HepG2 (cell line): ENCODE data around the gene CTNNA2. TPM values are rescaled to one million over a fixed set of nuclear protein-coding genes. Genes with fewer than 3 reads are reported as not detected.

Source experiments
- ATAC-seq: fragments of 200-7000 bp; cut with Tn5 transposase; 3 replicates; pipeline ENCODE4 v1.9.1; 2020; ENCODE audit warnings: mild to moderate bottlenecking, moderate library complexity
- BruUV-seq: library from RNA; stranded (reverse); fragments of 400-500 nt; replicated peaks from 2 replicates; lab custom pipeline; 2021; lab: Mats Ljungman, UMichigan
- CTCF ChIA-PET: fragments of 300-600 bp; formaldehyde crosslinking; extraction: SDS; loops from one replicate; lab custom pipeline; 2021; ENCODE audit warnings: low total read pairs, inconsistent platforms, low intra/inter-chr PET ratio; lab: Yijun Ruan, JAX
- POLR2A ChIA-PET: fragments of 350-600 bp; sonication (Branson Sonifier 250); formaldehyde crosslinking; loops from one replicate; lab custom pipeline; 2020; ENCODE audit warnings: antibody characterized with exemption, inconsistent platforms; lab: Yijun Ruan, JAX
- DNase-seq: peaks from one replicate; pipeline ENCODE4 v3.0.0-alpha.2; 2015; ENCODE audit warnings: low spot score
- FAIRE-seq: peaks from 3 replicates; lab custom pipeline; 2011; peaks lifted over from hg19 to GRCh38; lab: Jason Lieb, UNC
- H2AFZ ChIP-seq: one replicate; pipeline ENCODE4 v1.6.1; 2011; ENCODE audit warnings: low read length, inconsistent platforms
- H3K27ac ChIP-seq: fragments of 300-600 bp; 3 replicates; pipeline ENCODE4 v1.8.0; 2011; ENCODE audit warnings: mixed run types, mild to moderate bottlenecking, mixed read lengths, low read length, inconsistent platforms; ENCODE audit not compliant: insufficient read depth; ENCODE audit errors: extremely low read length
- H3K27me3 ChIP-seq, 2 experiments: fragments of 200-600 bp in 1 of 2; 2 replicates in 1 of 2; 3 replicates in 1 of 2; pipeline versions ENCODE4 v1.6.0 to v1.8.0; 2011; ENCODE audit warnings: low read length in 2 of 2, mild to moderate bottlenecking in 2 of 2, moderate library complexity in 2 of 2, inconsistent platforms in 1 of 2; ENCODE audit not compliant: insufficient read depth in 2 of 2, control insufficient read depth in 1 of 2
- H3K36me3 ChIP-seq, 2 experiments: fragments of 200-600 bp in 1 of 2; replicated peaks in 1 of 2; 2 replicates in 1 of 2; 3 replicates in 1 of 2; pipeline versions ENCODE4 v1.5.1 to v1.8.0; 2011; ENCODE audit warnings: low read length in 2 of 2, inconsistent platforms in 1 of 2; ENCODE audit not compliant: insufficient read depth in 2 of 2, control insufficient read depth in 1 of 2
- H3K4me1 ChIP-seq: 2 replicates; pipeline ENCODE4 v1.5.1; 2012; ENCODE audit warnings: low read length, inconsistent platforms; ENCODE audit not compliant: insufficient read depth
- H3K4me2 ChIP-seq: 2 replicates; pipeline ENCODE4 v1.6.0; 2011; ENCODE audit warnings: low read depth, low read length, inconsistent platforms
- H3K4me3 ChIP-seq, 3 experiments: fragments of 200-600 bp in 1 of 3; sonication (generic), shearing (Covaris generic) in 1 of 3; replicated peaks in 1 of 3; 2 replicates each; pipeline ENCODE4 v1.5.1; 2011 to 2016; ENCODE audit warnings: low read length in 3 of 3, inconsistent platforms in 2 of 3, low read depth in 2 of 3, mild to moderate bottlenecking in 2 of 3, control low read depth in 1 of 3, mixed read lengths in 1 of 3; ENCODE audit not compliant: insufficient read depth in 1 of 3
- H3K79me2 ChIP-seq: one replicate; pipeline ENCODE4 v1.6.1; 2011; ENCODE audit warnings: low read length, inconsistent platforms; ENCODE audit not compliant: insufficient read depth
- H3K9ac ChIP-seq: 2 replicates; pipeline ENCODE4 v1.6.0; 2011; ENCODE audit warnings: mild to moderate bottlenecking, low read depth, low read length, inconsistent platforms; ENCODE audit not compliant: insufficient read depth
- H3K9me3 ChIP-seq: 2 replicates; pipeline ENCODE4 v1.5.1; 2012; ENCODE audit warnings: mild to moderate bottlenecking, low read length
- H4K20me1 ChIP-seq: 2 replicates; pipeline ENCODE4 v1.6.0; 2011; ENCODE audit warnings: inconsistent platforms, mild to moderate bottlenecking, low read length, moderate library complexity; ENCODE audit not compliant: insufficient read depth
- NFE2L2 ChIP-seq: fragments of 150-350 bp; IDR thresholded peaks from 2 replicates; pipeline ENCODE4 v1.6.1; 2014; ENCODE audit warnings: low read length
- ONECUT2 ChIP-seq: sonication (generic); formaldehyde crosslinking; IDR thresholded peaks from 2 replicates; pipeline ENCODE4 v1.4.0; 2020; ENCODE audit warnings: missing genetic modification reagents
- PHF5A ChIP-seq: IDR thresholded peaks from one replicate; pipeline ENCODE4 v1.6.1; 2018; ENCODE audit warnings: low read depth, missing genetic modification reagents; ENCODE audit not compliant: unreplicated experiment
- SALL2 ChIP-seq: sonication (generic); formaldehyde crosslinking; IDR thresholded peaks from 2 replicates; pipeline ENCODE4 v1.8.1; 2023; ENCODE audit warnings: mild to moderate bottlenecking, missing genetic modification reagents, inconsistent platforms
- U2AF1 ChIP-seq: fragments of 200-400 bp; formaldehyde crosslinking; optimal IDR thresholded peaks from 2 replicates; pipeline ENCODE3; 2017; ENCODE audit warnings: mild to moderate bottlenecking, low read depth, low read length
- U2AF2 ChIP-seq: fragments of 200-400 bp; formaldehyde crosslinking; IDR thresholded peaks from 2 replicates; pipeline ENCODE4 v1.6.1; 2017; ENCODE audit warnings: low read depth, mild to moderate bottlenecking, low read length
- ZBTB21 ChIP-seq: sonication (generic); formaldehyde crosslinking; IDR thresholded peaks from 2 replicates; pipeline ENCODE4 v1.4.0; 2020; ENCODE audit warnings: missing genetic modification reagents
- ZNF44 ChIP-seq: sonication (generic); formaldehyde crosslinking; IDR thresholded peaks from 2 replicates; pipeline ENCODE4 v1.5.1; 2020; ENCODE audit warnings: mild to moderate bottlenecking, missing genetic modification reagents
- ZNF543 ChIP-seq: sonication (generic); formaldehyde crosslinking; IDR thresholded peaks from 2 replicates; pipeline ENCODE4 v1.4.0; 2020; ENCODE audit warnings: mild to moderate bottlenecking, missing genetic modification reagents
- ZNF737 ChIP-seq: sonication (generic); formaldehyde crosslinking; IDR thresholded peaks from 2 replicates; pipeline ENCODE4 v1.5.0; 2020; ENCODE audit warnings: missing genetic modification reagents, mild to moderate bottlenecking, borderline replicate concordance
- ZNF746 ChIP-seq: sonication (generic); formaldehyde crosslinking; IDR thresholded peaks from 2 replicates; pipeline ENCODE4 v1.8.0; 2022; ENCODE audit warnings: mild to moderate bottlenecking, missing genetic modification reagents
- WGBS: methylation state at CpG from one replicate; pipeline ENCODE4 v1.1.6; 2017; ENCODE audit warnings: low lambda C conversion rate; 5-methylcytosine and 5-hydroxymethylcytosine counted together
- in situ Hi-C: cut with HindIII; loops from 2 replicates; pipeline ENCODE4 v1.10.0; 2017; ENCODE audit warnings: low pct_unique_long_range_greater_than_20kb; ENCODE audit not compliant: extremely low pct_ligation_motif_present
- intact Hi-C: fragments of 100-400 bp; cut with micrococcal nuclease; formaldehyde crosslinking; loops from one replicate; pipeline ENCODE4 v1.10.0; 2022; ENCODE audit not compliant: unreplicated experiment
- polyA plus RNA-seq, 8 experiments: library from polyadenylated mRNA; depleted of rRNA in 3 of 8; stranded (reverse) in 7 of 8; unstranded in 1 of 8; fragments of >200 nt; fragmentation: Illumina TruSeq in 4 of 8; extraction: Trizol in 4 of 8; gene quantifications; 2 replicates each; pipeline versions ENCODE4 v1.2.1 to v1.2.3, GENCODE V29; 2011 to 2016; ENCODE audit warnings: low read depth in 4 of 8, missing spikeins in 1 of 8, mixed read lengths in 1 of 8; ENCODE audit not compliant: insufficient read depth in 1 of 8
- total RNA-seq, 5 experiments: library from RNA; depleted of rRNA; stranded (reverse); fragments of >200 nt; fragmentation: Illumina TruSeq; extraction: Trizol; gene quantifications; 2 replicates each; pipeline ENCODE4 v1.2.3, GENCODE V29; 2016; ENCODE audit warnings: low read depth in 1 of 5
- TF ChIP-seq, protein P1 (sequence below): sonication (generic); formaldehyde crosslinking; IDR thresholded peaks from 2 replicates; pipeline ENCODE4 v1.4.0; 2020; ENCODE audit warnings: missing genetic modification reagents
- TF ChIP-seq, protein P2 (sequence below): sonication (generic); formaldehyde crosslinking; IDR thresholded peaks from 2 replicates; pipeline ENCODE4 v1.8.0; 2022; ENCODE audit warnings: mild to moderate bottlenecking, missing genetic modification reagents; ENCODE audit not compliant: insufficient replicate concordance
- TF ChIP-seq, protein P3 (sequence below): IDR thresholded peaks from 2 replicates; pipeline ENCODE4 v1.6.1; 2012; ENCODE audit warnings: inconsistent platforms
- TF ChIP-seq, protein P4 (sequence below): sonication (generic); formaldehyde crosslinking; IDR thresholded peaks from 2 replicates; pipeline ENCODE4 v1.4.0; 2020; ENCODE audit warnings: missing genetic modification reagents

The CTNNA2 gene
- total and polyA plus RNA-seq, 2 of the 13 experiments (the other 11 are each of a cell fraction or from before 2014, with no cell fraction given) = not detected

DNA sequence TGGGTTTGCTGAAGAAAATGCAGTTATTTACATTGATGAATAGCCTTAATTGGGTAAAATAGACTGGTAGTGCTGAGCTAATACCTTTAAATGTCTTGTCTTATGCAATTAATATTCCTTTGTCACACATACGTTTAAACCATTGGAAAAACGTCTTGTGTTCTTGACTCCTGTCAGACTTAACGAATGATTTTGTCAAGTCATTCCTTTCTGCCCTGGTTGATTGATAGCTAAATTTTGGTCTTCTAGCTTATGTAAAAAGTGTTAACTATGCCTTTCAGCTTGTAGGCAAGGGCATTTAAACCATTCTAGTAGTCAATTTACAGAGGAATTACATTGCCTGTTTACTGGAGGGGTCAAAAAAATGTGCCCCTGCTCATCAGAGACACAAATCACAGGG, 897.5 kb downstream of the CTNNA2 start:
- Histone ChIP-seq H2AFZ (no peak overlapping the region), H3K4me3 (no peak overlapping the region), H3K4me1 (no peaks in the 10 kb centered on the region), H3K27me3 (no peaks in the 10 kb centered on the region), H3K79me2 (no peaks in the 10 kb centered on the region), H3K9ac (no peak overlapping the region), H4K20me1 (no peaks in the 10 kb centered on the region), H3K4me2 (no peak overlapping the region), H3K27ac (no peak overlapping the region), H3K36me3 (no peaks in the 10 kb centered on the region), H3K9me3 (peaks cover 88% of the 10 kb centered on the region)
- POLR2A ChIA-PET = no interaction called here
- no peak for ATAC-seq
- FAIRE-seq = no peak
- in situ Hi-C loops = no loop called here
- TF ChIP-seq SALL2 (CRISPR knock-in tag) (no peak), NFE2L2 (peak; percentile 80)
- intact Hi-C loops = no loop called here
- DNase-seq = no peak
- BruUV-seq = no TSS peak
- WGBS = 8% methylated on average over 3 of the region's 3 CpGs
- CTCF ChIA-PET = no interaction called here

DNA sequence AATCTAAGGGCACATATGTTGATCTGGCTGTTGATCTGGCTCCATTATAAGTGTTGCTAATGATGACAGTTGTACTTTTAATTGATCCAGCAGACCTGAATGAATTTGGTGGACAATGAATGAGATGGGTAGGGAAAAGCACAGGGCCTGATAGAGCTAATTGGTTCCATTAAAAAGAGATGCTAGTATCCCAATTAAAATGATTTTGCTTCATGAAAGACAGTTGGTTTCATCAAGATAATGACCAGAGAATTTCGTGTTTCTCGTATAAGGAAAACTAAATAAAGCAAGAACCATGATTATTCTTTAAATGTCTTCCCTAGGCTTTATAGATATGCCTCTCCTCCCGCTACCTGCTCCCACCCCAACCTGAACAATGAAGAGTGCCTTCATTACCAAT, 900.3 kb downstream of the CTNNA2 start:
- H4K20me1 ChIP-seq = no peaks in the 10 kb centered on the region
- H2AFZ ChIP-seq = no peak overlapping the region
- H3K36me3 ChIP-seq = no peaks in the 10 kb centered on the region
- 5% methylated on average over 3 of the region's 3 CpGs for WGBS
- intact Hi-C loops = no loop called here
- FAIRE-seq (no peak), DNase-seq (no peak), ATAC-seq (no peak)
- no peaks in the 10 kb centered on the region for H3K27me3 ChIP-seq
- no peak overlapping the region for H3K27ac ChIP-seq
- H3K9me3 ChIP-seq = peaks cover 78% of the 10 kb centered on the region
- in situ Hi-C loops = no loop called here
- BruUV-seq = no TSS peak
- no peak overlapping the region for H3K4me3 ChIP-seq
- ChIA-PET POLR2A (no interaction called here), CTCF (no interaction called here)
- H3K4me2 ChIP-seq = no peak overlapping the region
- no peaks in the 10 kb centered on the region for H3K4me1 ChIP-seq
- no peaks in the 10 kb centered on the region for H3K79me2 ChIP-seq
- no peak overlapping the region for H3K9ac ChIP-seq
- TF ChIP-seq ZNF737 (no peak), ONECUT2 (CRISPR knock-in tag) (no peak), PHF5A (CRISPR knock-in tag) (no peak), ZNF543 (CRISPR knock-in tag) (no peak), ZBTB21 (CRISPR knock-in tag) (no peak), ZNF44 (CRISPR knock-in tag) (no peak), U2AF2 (no peak), U2AF1 (no peak), ZNF746 (CRISPR knock-in tag) (no peak)
- TF ChIP-seq, protein P1, sequence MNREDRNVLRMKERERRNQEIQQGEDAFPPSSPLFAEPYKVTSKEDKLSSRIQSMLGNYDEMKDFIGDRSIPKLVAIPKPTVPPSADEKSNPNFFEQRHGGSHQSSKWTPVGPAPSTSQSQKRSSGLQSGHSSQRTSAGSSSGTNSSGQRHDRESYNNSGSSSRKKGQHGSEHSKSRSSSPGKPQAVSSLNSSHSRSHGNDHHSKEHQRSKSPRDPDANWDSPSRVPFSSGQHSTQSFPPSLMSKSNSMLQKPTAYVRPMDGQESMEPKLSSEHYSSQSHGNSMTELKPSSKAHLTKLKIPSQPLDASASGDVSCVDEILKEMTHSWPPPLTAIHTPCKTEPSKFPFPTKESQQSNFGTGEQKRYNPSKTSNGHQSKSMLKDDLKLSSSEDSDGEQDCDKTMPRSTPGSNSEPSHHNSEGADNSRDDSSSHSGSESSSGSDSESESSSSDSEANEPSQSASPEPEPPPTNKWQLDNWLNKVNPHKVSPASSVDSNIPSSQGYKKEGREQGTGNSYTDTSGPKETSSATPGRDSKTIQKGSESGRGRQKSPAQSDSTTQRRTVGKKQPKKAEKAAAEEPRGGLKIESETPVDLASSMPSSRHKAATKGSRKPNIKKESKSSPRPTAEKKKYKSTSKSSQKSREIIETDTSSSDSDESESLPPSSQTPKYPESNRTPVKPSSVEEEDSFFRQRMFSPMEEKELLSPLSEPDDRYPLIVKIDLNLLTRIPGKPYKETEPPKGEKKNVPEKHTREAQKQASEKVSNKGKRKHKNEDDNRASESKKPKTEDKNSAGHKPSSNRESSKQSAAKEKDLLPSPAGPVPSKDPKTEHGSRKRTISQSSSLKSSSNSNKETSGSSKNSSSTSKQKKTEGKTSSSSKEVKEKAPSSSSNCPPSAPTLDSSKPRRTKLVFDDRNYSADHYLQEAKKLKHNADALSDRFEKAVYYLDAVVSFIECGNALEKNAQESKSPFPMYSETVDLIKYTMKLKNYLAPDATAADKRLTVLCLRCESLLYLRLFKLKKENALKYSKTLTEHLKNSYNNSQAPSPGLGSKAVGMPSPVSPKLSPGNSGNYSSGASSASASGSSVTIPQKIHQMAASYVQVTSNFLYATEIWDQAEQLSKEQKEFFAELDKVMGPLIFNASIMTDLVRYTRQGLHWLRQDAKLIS = no peak
- TF ChIP-seq, protein P2, sequence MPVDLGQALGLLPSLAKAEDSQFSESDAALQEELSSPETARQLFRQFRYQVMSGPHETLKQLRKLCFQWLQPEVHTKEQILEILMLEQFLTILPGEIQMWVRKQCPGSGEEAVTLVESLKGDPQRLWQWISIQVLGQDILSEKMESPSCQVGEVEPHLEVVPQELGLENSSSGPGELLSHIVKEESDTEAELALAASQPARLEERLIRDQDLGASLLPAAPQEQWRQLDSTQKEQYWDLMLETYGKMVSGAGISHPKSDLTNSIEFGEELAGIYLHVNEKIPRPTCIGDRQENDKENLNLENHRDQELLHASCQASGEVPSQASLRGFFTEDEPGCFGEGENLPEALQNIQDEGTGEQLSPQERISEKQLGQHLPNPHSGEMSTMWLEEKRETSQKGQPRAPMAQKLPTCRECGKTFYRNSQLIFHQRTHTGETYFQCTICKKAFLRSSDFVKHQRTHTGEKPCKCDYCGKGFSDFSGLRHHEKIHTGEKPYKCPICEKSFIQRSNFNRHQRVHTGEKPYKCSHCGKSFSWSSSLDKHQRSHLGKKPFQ (CRISPR knock-in tag) = no peak
- TF ChIP-seq, protein P3, sequence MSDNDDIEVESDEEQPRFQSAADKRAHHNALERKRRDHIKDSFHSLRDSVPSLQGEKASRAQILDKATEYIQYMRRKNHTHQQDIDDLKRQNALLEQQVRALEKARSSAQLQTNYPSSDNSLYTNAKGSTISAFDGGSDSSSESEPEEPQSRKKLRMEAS = no peak
- TF ChIP-seq, protein P4, sequence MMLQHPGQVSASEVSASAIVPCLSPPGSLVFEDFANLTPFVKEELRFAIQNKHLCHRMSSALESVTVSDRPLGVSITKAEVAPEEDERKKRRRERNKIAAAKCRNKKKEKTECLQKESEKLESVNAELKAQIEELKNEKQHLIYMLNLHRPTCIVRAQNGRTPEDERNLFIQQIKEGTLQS (CRISPR knock-in tag) = no peak
